ENCODE data around the gene LRRC46. TPM values are rescaled to one million over a fixed set of nuclear protein-coding genes. Genes with fewer than 3 reads are reported as not detected.
A peak's percentile ranks its signal among the peaks of the same experiment; 100 is the strongest.

The LRRC46 gene
- total and polyA plus RNA-seq, 2 of the 13 experiments (the other 11 are each of a cell fraction or from before 2014, with no cell fraction given), result 0.09 TPM

GRCh38 chr17:47841488-47842291, 10.2 kb downstream of the LRRC46 start (continued):
- TF ChIP-seq ZNF770 (CRISPR knock-in tag; IDR thresholded peaks at IDR 0.05) (peak; percentile 94), ZIK1 (CRISPR knock-in tag; IDR thresholded peaks at IDR 0.05; ENCODE audit: borderline replicate concordance, low read depth) (no peak), PAF1 (CRISPR knock-in tag; IDR thresholded peaks at IDR 0.05) (no peak), ZXDC (CRISPR knock-in tag; IDR thresholded peaks at IDR 0.05) (0 out of 2 replicates have a peak, but pooled peaks have one; percentile 74), TBP (CRISPR knock-in tag; IDR thresholded peaks at IDR 0.05) (no peak), ZBTB26 (CRISPR knock-in tag; IDR thresholded peaks at IDR 0.05; ENCODE audit: borderline replicate concordance) (no peak)

Measured in HepG2 (cell line).